ENCODE data around the gene SPEG. TPM values are rescaled to one million over a fixed set of nuclear protein-coding genes. Genes with fewer than 3 reads are reported as not detected.

The SPEG gene
- total RNA-seq, 2 experiments from 2014 or later = 15.3 to 17.7 TPM

DNA sequence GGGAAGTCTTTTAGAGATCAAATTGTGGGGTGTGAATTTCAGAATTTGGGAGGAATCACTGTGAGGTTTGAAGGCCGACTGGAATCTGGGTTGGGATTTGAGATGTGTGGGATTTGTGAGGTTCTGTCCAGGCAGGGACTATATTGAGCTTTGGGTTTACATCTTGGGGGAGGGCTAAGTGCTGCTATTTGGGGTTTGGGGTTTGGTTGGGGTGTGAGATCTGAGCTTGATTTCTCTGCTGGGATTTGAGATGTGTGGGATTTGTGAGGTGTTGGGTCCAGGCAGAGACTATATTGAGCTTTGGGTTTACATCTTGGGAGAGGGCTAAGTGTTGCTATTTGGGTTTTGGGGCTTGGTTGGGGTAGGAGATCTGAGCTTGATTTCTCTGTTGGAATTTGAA lies 64.9 kb downstream of the SPEG start:
- POLR2A ChIA-PET = interaction anchor here (1.7 to 2.2 kb wide), 2 partner anchors 44 to 111 kb away, joined by 9 to 15 read pairs; partner anchors contain the start of genes CHPF, DNPEP and TMEM198
- DNase-seq = no peak

DNA sequence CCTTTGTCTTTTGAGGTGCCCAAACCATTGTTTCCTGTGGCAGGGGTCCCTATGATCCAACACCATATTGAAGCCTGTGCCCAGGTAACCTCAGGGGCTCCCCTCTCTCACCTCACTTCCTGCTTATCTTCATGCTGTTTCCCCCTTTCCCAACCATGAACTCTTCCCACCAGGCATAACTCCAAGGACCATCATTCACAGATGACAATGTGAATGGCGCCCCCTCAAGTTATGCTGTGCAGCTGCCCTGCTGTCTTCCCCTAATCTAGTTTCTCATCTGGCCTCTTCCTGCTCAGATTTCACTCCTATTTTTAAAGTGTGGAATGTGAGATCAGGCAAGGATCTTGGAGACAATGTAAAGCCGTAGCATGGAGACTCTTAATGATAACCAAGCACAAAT lies 65.5 kb downstream of the SPEG start:
- Histone ChIP-seq H3K36me3 (ENCODE audit: insufficient read depth, low read length) (peaks cover 19% of the 10 kb centered on the region), H3K27ac (ENCODE audit: low read depth in 1 of 2, low read length in 2 of 2) (no peak overlapping the region), H3K4me1 (ENCODE audit: insufficient read depth, low read length) (peaks cover 44% of the 10 kb centered on the region), H3K4me3 (ENCODE audit: low read length) (no peak overlapping the region), H3K27me3 (ENCODE audit: control insufficient read depth in 1 of 2, insufficient read depth in 2 of 2, low read length in 2 of 2) (peaks cover 26% of the 10 kb centered on the region in 2 experiments), H3K9me3 (ENCODE audit: control insufficient read depth in 1 of 2, insufficient read depth in 1 of 2, low read length in 2 of 2) (peaks cover 0 to 6% of the 10 kb centered on the region in 2 experiments)
- ATAC-seq (ENCODE audit: poor library complexity) (no peak), DNase-seq (no peak)
- ChIA-PET POLR2A (interaction anchor here (2.2 kb wide), 1 partner anchor 43 kb away, joined by 9 read pairs; the partner anchor contains the start of genes CHPF and TMEM198), CTCF (interaction anchor here (1.1 to 1.7 kb wide), 2 partner anchors 10 to 111 kb away, joined by 4 to 5 read pairs; no protein-coding TSS in a partner anchor)
- H3K36me3 Mint-ChIP-seq (ENCODE audit: low read depth) = peaks cover 34% of the 10 kb centered on the region
- intact Hi-C loops (cut with DNase I, micrococcal nuclease) = loop anchor here in 1 of 2 experiments (2.0 to 5.0 kb wide), 3 partner anchors 58 to 107 kb away; no protein-coding TSS in a partner anchor
- peak overlapping the region; percentile 93 for H3K4me3 Mint-ChIP-seq
- no peak overlapping the region for H3K27ac Mint-ChIP-seq
- no peak for TF ChIP-seq CTCF (IDR thresholded peaks at IDR 0.05)
- peaks cover 37% of the 10 kb centered on the region for H3K4me1 Mint-ChIP-seq (ENCODE audit: low read depth)
- no peaks in the 10 kb centered on the region for H3K9me3 Mint-ChIP-seq
- H3K27me3 Mint-ChIP-seq = peaks cover 33% of the 10 kb centered on the region

More for the DNA sequence above, 64.9 kb downstream of the SPEG start:
- intact Hi-C loops (cut with DNase I, micrococcal nuclease) = no loop called here
- ATAC-seq (ENCODE audit: poor library complexity) = no peak
- H3K27ac ChIP-seq (ENCODE audit: low read depth in 1 of 2, low read length in 2 of 2) = no peak overlapping the region
- CTCF ChIA-PET = interaction anchor here (2.0 to 2.2 kb wide), 2 partner anchors 11 to 30 kb away, joined by 7 to 15 read pairs; no protein-coding TSS in a partner anchor
- H3K4me1 Mint-ChIP-seq (ENCODE audit: low read depth) = peaks cover 37% of the 10 kb centered on the region
- H3K4me3 ChIP-seq (ENCODE audit: low read length) = peak overlapping the region; percentile 91
- no peak for TF ChIP-seq CTCF (IDR thresholded peaks at IDR 0.05)
- H3K27me3 ChIP-seq (ENCODE audit: control insufficient read depth in 1 of 2, insufficient read depth in 2 of 2, low read length in 2 of 2) = peaks cover 32% of the 10 kb centered on the region in 2 experiments
- peaks cover 15% of the 10 kb centered on the region for H3K36me3 ChIP-seq (ENCODE audit: insufficient read depth, low read length)
- peak overlapping the region; percentile 63 for H3K27ac Mint-ChIP-seq
- peak overlapping the region; percentile 93 for H3K4me3 Mint-ChIP-seq
- peaks cover 39% of the 10 kb centered on the region for H3K27me3 Mint-ChIP-seq
- no peaks in the 10 kb centered on the region for H3K9me3 Mint-ChIP-seq
- H3K4me1 ChIP-seq (ENCODE audit: insufficient read depth, low read length) = peaks cover 44% of the 10 kb centered on the region
- H3K9me3 ChIP-seq (ENCODE audit: control insufficient read depth in 1 of 2, insufficient read depth in 1 of 2, low read length in 2 of 2) = peaks cover 0 to 6% of the 10 kb centered on the region in 2 experiments
- peaks cover 30% of the 10 kb centered on the region for H3K36me3 Mint-ChIP-seq (ENCODE audit: low read depth)

- ChIA-PET CTCF (interaction anchor here (1.7 kb wide), 1 partner anchor 113 kb away, joined by 5 read pairs; no protein-coding TSS in a partner anchor), POLR2A (no interaction called here)
- DNase-seq = no peak
- H3K27me3 Mint-ChIP-seq = peaks cover 16% of the 10 kb centered on the region
- intact Hi-C loops (cut with DNase I, micrococcal nuclease) = loop anchor here in 1 of 2 experiments (2.0 to 5.0 kb wide), 3 partner anchors 60 to 109 kb away; no protein-coding TSS in a partner anchor
- Histone ChIP-seq H3K4me1 (ENCODE audit: insufficient read depth, low read length) (peaks cover 31% of the 10 kb centered on the region), H3K27me3 (ENCODE audit: control insufficient read depth in 1 of 2, insufficient read depth in 2 of 2, low read length in 2 of 2) (peaks cover 9 to 10% of the 10 kb centered on the region in 2 experiments), H3K36me3 (ENCODE audit: insufficient read depth, low read length) (peaks cover 33% of the 10 kb centered on the region), H3K27ac (ENCODE audit: low read depth in 1 of 2, low read length in 2 of 2) (no peak overlapping the region), H3K4me3 (ENCODE audit: low read length) (no peak overlapping the region), H3K9me3 (ENCODE audit: control insufficient read depth in 1 of 2, insufficient read depth in 1 of 2, low read length in 2 of 2) (no peaks in the 10 kb centered on the region)
- no peaks in the 10 kb centered on the region for H3K9me3 Mint-ChIP-seq
- H3K4me3 Mint-ChIP-seq = no peak overlapping the region
- ATAC-seq (ENCODE audit: poor library complexity) = no peak
- peaks cover 32% of the 10 kb centered on the region for H3K4me1 Mint-ChIP-seq (ENCODE audit: low read depth)
- no peak overlapping the region for H3K27ac Mint-ChIP-seq
- H3K36me3 Mint-ChIP-seq (ENCODE audit: low read depth) = peaks cover 52% of the 10 kb centered on the region
- TF ChIP-seq CTCF (IDR thresholded peaks at IDR 0.05) = no peak
These were observed 67.2 kb downstream of the SPEG start for GRCh38 chr2:219501849-219502248.
